NCI-H460 (cell line): ENCODE measurements around the gene SMC4. TPM values are rescaled to one million over a fixed set of nuclear protein-coding genes. Genes with fewer than 3 reads are reported as not detected.
"Not testable (repeated sequence)": the region's sequence is repeated elsewhere in the genome, so short reads cannot be mapped to it uniquely, and the experiment has no call there.

Source experiments
- DNase-seq: peaks from one replicate; pipeline ENCODE4 v3.0.0-alpha.2; 2016; ENCODE audit warnings: low read depth; ENCODE audit errors: extremely low read depth
- total RNA-seq: library from RNA; depleted of rRNA; stranded (reverse); fragments of >200 nt; shearing (Covaris generic); gene quantifications from 2 replicates; pipeline ENCODE4 v1.2.3, GENCODE V29; 2014

The SMC4 gene
- total RNA-seq, 1 experiment from 2014 or later: 109 TPM

GRCh38 chr3:160440687-160441086 lies 41.2 kb downstream of the SMC4 start:
- DNase-seq: no peak

GRCh38 chr3:160444411-160444810 lies 45.0 kb downstream of the SMC4 start:
- DNase-seq: no peak

GRCh38 chr3:160445854-160446253 lies 46.4 kb downstream of the SMC4 start:
- DNase-seq: no peak

GRCh38 chr3:160446522-160447056 lies 47.1 kb downstream of the SMC4 start:
- no peak for DNase-seq

GRCh38 chr3:160447544-160447943 lies 48.1 kb downstream of the SMC4 start:
- DNase-seq: no peak

- DNase-seq: peak; percentile 13
Observed at GRCh38 chr3:160448845-160449635, 49.6 kb downstream of the SMC4 start.

- peak; percentile 91 for DNase-seq
Observed at GRCh38 chr3:160449636-160450598, 50.5 kb downstream of the SMC4 start, which contains the start of gene TRIM59. TSS of gene TRIM59 (minus strand) at chr3:160449786. CDS start at chr3:160439183, 10,603 bp downstream.

- DNase-seq: no peak
Observed at GRCh38 chr3:160450846-160451245, 51.4 kb downstream of the SMC4 start.

GRCh38 chr3:160451602-160452001 lies 52.2 kb downstream of the SMC4 start:
- no peak for DNase-seq

- DNase-seq: not testable (repeated sequence)
Observed at GRCh38 chr3:160452251-160452650, 52.8 kb downstream of the SMC4 start.

GRCh38 chr3:160454995-160455394 lies 55.5 kb downstream of the SMC4 start:
- no peak for DNase-seq

GRCh38 chr3:160455846-160456245 lies 56.4 kb downstream of the SMC4 start:
- no peak for DNase-seq

GRCh38 chr3:160458151-160458550 lies 58.7 kb downstream of the SMC4 start:
- DNase-seq: no peak

- no peak for DNase-seq
Observed at GRCh38 chr3:160459450-160459970, 60.1 kb downstream of the SMC4 start.

- no peak for DNase-seq
Observed at GRCh38 chr3:160460033-160460432, 60.6 kb downstream of the SMC4 start.

- DNase-seq: no peak
Observed at GRCh38 chr3:160464321-160464720, 64.9 kb downstream of the SMC4 start.

- no peak for DNase-seq
Observed at GRCh38 chr3:160464971-160465370, 65.5 kb downstream of the SMC4 start.

- DNase-seq: no peak
Observed at GRCh38 chr3:160470181-160470580, 70.7 kb downstream of the SMC4 start.

GRCh38 chr3:160471892-160472291 lies 72.4 kb downstream of the SMC4 start:
- DNase-seq: no peak

GRCh38 chr3:160472344-160472743 lies 72.9 kb downstream of the SMC4 start:
- no peak for DNase-seq

GRCh38 chr3:160473221-160473620 lies 73.8 kb downstream of the SMC4 start:
- no peak for DNase-seq
